Ishikawa (cell line): ENCODE measurements around the gene DUSP22.

Source experiments
- CEBPB ChIP-seq: IDR thresholded peaks from 2 replicates; pipeline ENCODE4 v1.6.1; 2012
- CREB1 ChIP-seq: IDR thresholded peaks from 2 replicates; pipeline ENCODE4 v1.6.1; 2012; ENCODE audit warnings: low read depth
- EGR1 ChIP-seq: IDR thresholded peaks from 2 replicates; pipeline ENCODE4 v1.6.1; 2012
- EP300 ChIP-seq: IDR thresholded peaks from 2 replicates; pipeline ENCODE4 v1.6.1; 2012; ENCODE audit warnings: borderline replicate concordance
- FOXM1 ChIP-seq: IDR thresholded peaks from 2 replicates; pipeline ENCODE4 v1.6.1; 2012; ENCODE audit warnings: low read depth, borderline replicate concordance
- MAX ChIP-seq: IDR thresholded peaks from 2 replicates; pipeline ENCODE4 v1.6.1; 2012
- RAD21 ChIP-seq: IDR thresholded peaks from 2 replicates; pipeline ENCODE4 v1.6.1; 2012; ENCODE audit warnings: low read depth
- REST ChIP-seq: IDR thresholded peaks from 2 replicates; pipeline ENCODE4 v1.6.1; 2012; ENCODE audit warnings: low read depth, mild to moderate bottlenecking
- TAF1 ChIP-seq: IDR thresholded peaks from 2 replicates; pipeline ENCODE4 v1.6.1; 2012; ENCODE audit warnings: low read depth, mild to moderate bottlenecking
- TCF12 ChIP-seq: IDR thresholded peaks from 2 replicates; pipeline ENCODE4 v1.6.1; 2012; ENCODE audit warnings: low read depth
- USF1 ChIP-seq: IDR thresholded peaks from 2 replicates; pipeline ENCODE4 v1.6.1; 2012
- YY1 ChIP-seq: IDR thresholded peaks from 2 replicates; pipeline ENCODE4 v1.6.1; 2012; ENCODE audit warnings: low read depth
- ZBTB7A ChIP-seq: IDR thresholded peaks from 2 replicates; pipeline ENCODE4 v1.6.1; 2012; ENCODE audit warnings: low read depth

GRCh38 chr6:341914-342831 lies 49.9 kb downstream of the DUSP22 start:
- TF ChIP-seq CEBPB (no peak), RAD21 (no peak), TAF1 (no peak), FOXM1 (no peak), CREB1 (no peak), EP300 (no peak), EGR1 (no peak), MAX (no peak), YY1 (no peak), REST (no peak), ZBTB7A (no peak), USF1 (no peak), TCF12 (no peak)
